WTC11 (cell line): ENCODE data around the gene TOGARAM2. TPM values are rescaled to one million over a fixed set of nuclear protein-coding genes. Genes with fewer than 3 reads are reported as not detected.

ENCODE experiments used
- ATAC-seq: fragments of 200-7000 bp; cut with Tn5 transposase; 2 replicates; pipeline ENCODE4 v1.10.0; 2021; ENCODE audit warnings: mild to moderate bottlenecking, moderate library complexity
- CTCF ChIA-PET: fragments of 300-600 bp; sonication (Branson Sonifier 250); formaldehyde crosslinking; loops from one replicate; lab custom pipeline; 2021; ENCODE audit warnings: antibody characterized with exemption; lab: Charles Lee
- POLR2A ChIA-PET: fragments of 350-600 bp; sonication (Branson Sonifier 250); formaldehyde crosslinking; loops from one replicate; lab custom pipeline; 2021; ENCODE audit warnings: antibody characterized with exemption; lab: Charles Lee
- DNase-seq: peaks from one replicate; pipeline ENCODE4 v3.0.0; 2021; ENCODE audit warnings: low spot score
- H3K27ac Mint-ChIP-seq: 2 replicates; pipeline ENCODE4 v1.8.0; 2021; ENCODE audit warnings: mixed read lengths
- H3K27me3 Mint-ChIP-seq: 2 replicates; pipeline ENCODE4 v1.8.0; 2021; ENCODE audit warnings: low read depth, mild to moderate bottlenecking, moderate library complexity, mixed read lengths
- H3K36me3 Mint-ChIP-seq: 2 replicates; pipeline ENCODE4 v1.8.0; 2021; ENCODE audit warnings: mixed read lengths
- H3K4me1 Mint-ChIP-seq: 2 replicates; pipeline ENCODE4 v1.8.0; 2022; ENCODE audit warnings: mixed read lengths
- H3K4me3 Mint-ChIP-seq: 2 replicates; pipeline ENCODE4 v1.8.0; 2021; ENCODE audit warnings: mild to moderate bottlenecking, moderate library complexity, mixed read lengths
- H3K9me3 Mint-ChIP-seq: 2 replicates; pipeline ENCODE4 v1.8.0; 2021; ENCODE audit warnings: mixed read lengths
- ARID4B ChIP-seq: sonication (generic); formaldehyde crosslinking; IDR thresholded peaks from 2 replicates; pipeline ENCODE4 v1.8.0; 2023; ENCODE audit warnings: missing genetic modification reagents, mild to moderate bottlenecking, borderline replicate concordance
- ATF1 ChIP-seq: sonication (generic); formaldehyde crosslinking; IDR thresholded peaks from 2 replicates; pipeline ENCODE4 v1.8.1; 2023; ENCODE audit warnings: mild to moderate bottlenecking, moderate library complexity, missing genetic modification reagents
- CBFB ChIP-seq: sonication (generic); formaldehyde crosslinking; IDR thresholded peaks from 2 replicates; pipeline ENCODE4 v1.8.1; 2022; ENCODE audit warnings: mild to moderate bottlenecking, low read depth, missing genetic modification reagents
- CDX4 ChIP-seq: fragments of 250-450 bp; sonication (Bioruptor Pico); IDR thresholded peaks from 2 replicates; pipeline ENCODE4 v1.9.0; 2021; ENCODE audit warnings: moderate library complexity, mild to moderate bottlenecking, inconsistent platforms, borderline replicate concordance
- E2F1 ChIP-seq: sonication (generic); formaldehyde crosslinking; IDR thresholded peaks from 2 replicates; pipeline ENCODE4 v1.8.0; 2022; ENCODE audit warnings: mild to moderate bottlenecking, missing genetic modification reagents
- FOXK1 ChIP-seq: sonication (generic); formaldehyde crosslinking; IDR thresholded peaks from 2 replicates; pipeline ENCODE4 v1.8.0; 2022; ENCODE audit warnings: mild to moderate bottlenecking, moderate library complexity, missing genetic modification reagents
- HMGXB4 ChIP-seq: sonication (generic); formaldehyde crosslinking; IDR thresholded peaks from 2 replicates; pipeline ENCODE4 v1.8.1; 2023; ENCODE audit warnings: mild to moderate bottlenecking, moderate library complexity, missing genetic modification reagents
- IRF1 ChIP-seq: sonication (generic); formaldehyde crosslinking; IDR thresholded peaks from 2 replicates; pipeline ENCODE4 v1.8.0; 2023; ENCODE audit warnings: missing genetic modification reagents
- MXD4 ChIP-seq: fragments of 250-450 bp; sonication (Bioruptor Pico); IDR thresholded peaks from 2 replicates; pipeline ENCODE4 v1.8.0; 2021; ENCODE audit warnings: mild to moderate bottlenecking, moderate library complexity, borderline replicate concordance
- NR3C1 ChIP-seq: sonication (generic); formaldehyde crosslinking; conservative IDR thresholded peaks from 2 replicates; pipeline ENCODE4 v1.8.1; 2023; ENCODE audit warnings: low read depth, mild to moderate bottlenecking, missing genetic modification reagents
- RORB ChIP-seq: fragments of 250-450 bp; sonication (Bioruptor Pico); IDR thresholded peaks from 2 replicates; pipeline ENCODE4 v1.9.0; 2021; ENCODE audit warnings: mild to moderate bottlenecking
- SMAD3 ChIP-seq: sonication (generic); formaldehyde crosslinking; IDR thresholded peaks from 2 replicates; pipeline ENCODE4 v1.8.0; 2022; ENCODE audit warnings: missing genetic modification reagents, mild to moderate bottlenecking, borderline replicate concordance
- SOX15 ChIP-seq: fragments of 250-450 bp; sonication (Bioruptor Pico); IDR thresholded peaks from 2 replicates; pipeline ENCODE4 v1.9.0; 2021; ENCODE audit warnings: mild to moderate bottlenecking
- SP1 ChIP-seq: sonication (generic); formaldehyde crosslinking; conservative IDR thresholded peaks from 2 replicates; pipeline ENCODE4 v1.8.1; 2022; ENCODE audit warnings: missing genetic modification reagents
- STAT6 ChIP-seq: sonication (generic); formaldehyde crosslinking; conservative IDR thresholded peaks from 2 replicates; pipeline ENCODE4 v1.8.1; 2023; ENCODE audit warnings: mild to moderate bottlenecking, low read depth, missing genetic modification reagents, moderate library complexity
- TEAD4 ChIP-seq: sonication (generic); formaldehyde crosslinking; IDR thresholded peaks from 2 replicates; pipeline ENCODE4 v1.8.0; 2022; ENCODE audit warnings: mild to moderate bottlenecking, missing genetic modification reagents
- TP53 ChIP-seq: sonication (generic); formaldehyde crosslinking; IDR thresholded peaks from 2 replicates; pipeline ENCODE4 v1.8.1; 2023; ENCODE audit warnings: mild to moderate bottlenecking, missing genetic modification reagents
- USF1 ChIP-seq: sonication (generic); formaldehyde crosslinking; IDR thresholded peaks from 2 replicates; pipeline ENCODE4 v1.8.0; 2022; ENCODE audit warnings: mild to moderate bottlenecking, missing genetic modification reagents
- USF2 ChIP-seq: sonication (generic); formaldehyde crosslinking; IDR thresholded peaks from 2 replicates; pipeline ENCODE4 v1.8.1; 2023; ENCODE audit warnings: mild to moderate bottlenecking, missing genetic modification reagents, moderate library complexity
- ZNF138 ChIP-seq: sonication (generic); formaldehyde crosslinking; conservative IDR thresholded peaks from 2 replicates; pipeline ENCODE4 v1.8.1; 2022; ENCODE audit warnings: mild to moderate bottlenecking, moderate library complexity, missing genetic modification reagents
- ZNF317 ChIP-seq: sonication (generic); formaldehyde crosslinking; IDR thresholded peaks from 2 replicates; pipeline ENCODE4 v1.8.1; 2023; ENCODE audit warnings: low read depth, mild to moderate bottlenecking, moderate library complexity, missing genetic modification reagents, borderline replicate concordance
- ZNF423 ChIP-seq: fragments of 250-450 bp; sonication (Bioruptor Pico); IDR thresholded peaks from 2 replicates; pipeline ENCODE4 v2.1.2; 2022; ENCODE audit warnings: mild to moderate bottlenecking, moderate library complexity
- total RNA-seq: library from RNA; stranded (reverse); gene quantifications from 3 replicates; pipeline ENCODE4 v1.2.3, GENCODE V29; 2021

The TOGARAM2 gene
- total RNA-seq, 1 experiment from 2014 or later: 1.0 TPM

- Mint-ChIP-seq H3K9me3 (peaks cover 6% of the 10 kb centered on the region; the same call in 1 of the 2 replicates), H3K36me3 (no peaks in the 10 kb centered on the region), H3K4me3 (no peak overlapping the region), H3K4me1 (peaks cover 21% of the 10 kb centered on the region), H3K27me3 (no peaks in the 10 kb centered on the region), H3K27ac (no peak overlapping the region)
- no peak for DNase-seq
- no peak for TF ChIP-seq IRF1
- no peak for TF ChIP-seq FOXK1 (CRISPR knock-in tag)
- no peak for TF ChIP-seq CDX4 (CRISPR knock-in tag)
- no peak for TF ChIP-seq MXD4 (CRISPR knock-in tag)
- TF ChIP-seq ZNF138: no peak
- TF ChIP-seq RORB (CRISPR knock-in tag): no peak
- no peak for TF ChIP-seq STAT6 (CRISPR knock-in tag)
- no peak for TF ChIP-seq TEAD4
- TF ChIP-seq ZNF317 (CRISPR knock-in tag): no peak
- TF ChIP-seq E2F1 (CRISPR knock-in tag): no peak
- no peak for TF ChIP-seq ZNF423 (CRISPR knock-in tag)
- no peak for TF ChIP-seq SOX15 (CRISPR knock-in tag)
- no peak for TF ChIP-seq NR3C1 (CRISPR knock-in tag)
- TF ChIP-seq USF1 (CRISPR knock-in tag): no peak
- no peak for TF ChIP-seq TP53 (CRISPR knock-in tag)
- no peak for TF ChIP-seq USF2 (CRISPR knock-in tag)
- no peak for TF ChIP-seq CBFB (CRISPR knock-in tag)
- ATAC-seq: no peak
- POLR2A ChIA-PET: no interaction called here
- CTCF ChIA-PET: no interaction called here
Measured at GRCh38 chr2:28960401-28960800, 20.7 kb upstream of the TOGARAM2 start.

- Mint-ChIP-seq H3K9me3 (peaks cover 10% of the 10 kb centered on the region; the same call in 1 of the 2 replicates), H3K4me1 (peaks cover 8% of the 10 kb centered on the region), H3K27ac (no peak overlapping the region), H3K4me3 (no peak overlapping the region), H3K27me3 (no peaks in the 10 kb centered on the region), H3K36me3 (no peaks in the 10 kb centered on the region)
- ATAC-seq (no peak), DNase-seq (no peak)
- POLR2A ChIA-PET: no interaction called here
- CTCF ChIA-PET: interaction anchor here (0.7 kb wide), 1 partner anchor 1195 kb away, joined by 4 read pairs; no protein-coding TSS in a partner anchor
- no peak for TF ChIP-seq HMGXB4 (CRISPR knock-in tag)
- TF ChIP-seq ARID4B (CRISPR knock-in tag): no peak
- no peak for TF ChIP-seq ATF1 (CRISPR knock-in tag)
- no peak for TF ChIP-seq SP1 (CRISPR knock-in tag)
- TF ChIP-seq SMAD3 (CRISPR knock-in tag): no peak
Measured at GRCh38 chr2:28962505-28962904, 18.6 kb upstream of the TOGARAM2 start.
